Heart left ventricle (tissue), 13 donors: ENCODE measurements around the gene CECR2.

Experiments used
- POLR2A ChIP-seq, 2 donors: fragments of 450-650 bp; IDR thresholded peaks; one replicate each; pipeline ENCODE4 v1.6.1; 2017; ENCODE audit warnings: antibody characterized with exemption in 2 of 2, mild to moderate bottlenecking in 2 of 2, moderate library complexity in 2 of 2
- TF ChIP-seq, protein P1 (sequence below), 12 donors: fragments of 200-600 bp; sonication (generic) in 4 of 12; IDR thresholded peaks; one replicate each; pipeline versions ENCODE4 v1.5.0 to v1.8.0; 2018 to 2022; ENCODE audit warnings: antibody characterized with exemption in 12 of 12, mild to moderate bottlenecking in 5 of 12
- donor health status: ischemic (EF 13 %, LVEDD 7.1; RV severe dilation, severe dysfunction).
- donor health status: DM: no; HTN: yes; CAD: no.
- donor health status: DM: no; HTN: no; CAD: no.
- donor health status: ischemic (EF 25% LVEDD 6.9; RV normal size, moderate dysfunction).
- donor health status: ischemic (EF 25% LVEDD 5.7; RV mildly dilated, moderate dysfunction).
- donor health status: ischemic (EF 35%, LVEDD 5.7; RV mildly dilated, moderate dysfunction).
- donor health status: nonischemic (EF 11% LVEDD 7.7; RV severe dilation, severe dysfunction).
- donor health status: DM: yes; HTN: yes; CAD: no.
- donor health status: PGD.
- donor health status: ischemic (EF 29% LVEDD 5.4; RV normal size, mild dysfunction).
- donor health status: nonischemic (EF 23%, LVEDD 6.1; RV moderate dilation, normal function).

DNA sequence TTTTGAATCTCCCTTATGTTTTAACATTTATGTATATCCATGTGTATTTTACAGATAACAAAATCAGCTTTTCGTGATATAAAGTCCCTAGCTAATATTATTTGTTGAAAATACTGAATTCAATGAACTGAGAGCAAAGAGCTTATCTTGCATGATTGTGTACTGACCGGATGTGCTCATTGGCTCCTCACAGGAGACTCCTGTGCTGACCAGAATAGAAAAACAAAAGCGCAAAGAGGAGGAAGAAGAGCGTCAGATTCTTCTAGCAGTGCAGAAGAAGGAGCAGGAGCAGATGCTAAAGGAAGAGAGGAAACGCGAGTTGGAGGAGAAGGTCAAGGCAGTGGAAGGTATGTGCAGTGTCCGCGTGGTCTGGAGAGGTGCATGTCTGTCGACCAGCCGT, 154.7 kb downstream of the CECR2 start:
- TF ChIP-seq, protein P1, sequence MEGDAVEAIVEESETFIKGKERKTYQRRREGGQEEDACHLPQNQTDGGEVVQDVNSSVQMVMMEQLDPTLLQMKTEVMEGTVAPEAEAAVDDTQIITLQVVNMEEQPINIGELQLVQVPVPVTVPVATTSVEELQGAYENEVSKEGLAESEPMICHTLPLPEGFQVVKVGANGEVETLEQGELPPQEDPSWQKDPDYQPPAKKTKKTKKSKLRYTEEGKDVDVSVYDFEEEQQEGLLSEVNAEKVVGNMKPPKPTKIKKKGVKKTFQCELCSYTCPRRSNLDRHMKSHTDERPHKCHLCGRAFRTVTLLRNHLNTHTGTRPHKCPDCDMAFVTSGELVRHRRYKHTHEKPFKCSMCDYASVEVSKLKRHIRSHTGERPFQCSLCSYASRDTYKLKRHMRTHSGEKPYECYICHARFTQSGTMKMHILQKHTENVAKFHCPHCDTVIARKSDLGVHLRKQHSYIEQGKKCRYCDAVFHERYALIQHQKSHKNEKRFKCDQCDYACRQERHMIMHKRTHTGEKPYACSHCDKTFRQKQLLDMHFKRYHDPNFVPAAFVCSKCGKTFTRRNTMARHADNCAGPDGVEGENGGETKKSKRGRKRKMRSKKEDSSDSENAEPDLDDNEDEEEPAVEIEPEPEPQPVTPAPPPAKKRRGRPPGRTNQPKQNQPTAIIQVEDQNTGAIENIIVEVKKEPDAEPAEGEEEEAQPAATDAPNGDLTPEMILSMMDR (IDR thresholded peaks at IDR 0.05) = no peak
- no peak for TF ChIP-seq POLR2A (IDR thresholded peaks at IDR 0.05)
